H9 (cell line): ENCODE results near the gene SUMF1. TPM values are rescaled to one million over a fixed set of nuclear protein-coding genes. Genes with fewer than 3 reads are reported as not detected.

Source experiments
- DNase-seq: peaks from one replicate; pipeline ENCODE4 v3.0.0-alpha.2; 2017
- H2AFZ ChIP-seq: one replicate; pipeline ENCODE4 v1.6.1; 2013; ENCODE audit warnings: mild to moderate bottlenecking, low read length, control low read depth, moderate library complexity
- H2AK5ac ChIP-seq: 2 replicates; pipeline ENCODE4 v1.6.1; 2013; ENCODE audit warnings: low read length, control low read depth, mixed read lengths; ENCODE audit not compliant: insufficient read length
- H2BK120ac ChIP-seq: one replicate; pipeline ENCODE4 v1.6.1; 2013; ENCODE audit warnings: low read depth, mild to moderate bottlenecking, low read length, control low read depth, inconsistent platforms; ENCODE audit not compliant: poor library complexity, severe bottlenecking
- H2BK12ac ChIP-seq: 2 replicates; pipeline ENCODE4 v1.6.1; 2013; ENCODE audit warnings: low read length, control low read depth, mixed read lengths, low read depth; ENCODE audit not compliant: insufficient read length
- H2BK15ac ChIP-seq: 2 replicates; pipeline ENCODE4 v1.6.1; 2013; ENCODE audit warnings: low read depth, low read length, control low read depth
- H2BK20ac ChIP-seq: one replicate; pipeline ENCODE4 v1.6.1; 2013; ENCODE audit warnings: low read depth, mild to moderate bottlenecking, low read length, control low read depth, inconsistent platforms; ENCODE audit not compliant: poor library complexity, severe bottlenecking
- H2BK5ac ChIP-seq: 2 replicates; pipeline ENCODE4 v1.6.1; 2013; ENCODE audit warnings: low read length, control low read depth, mixed read lengths; ENCODE audit not compliant: insufficient read length
- H3K14ac ChIP-seq: 2 replicates; pipeline ENCODE4 v1.6.1; 2013; ENCODE audit warnings: low read length, control low read depth; ENCODE audit not compliant: insufficient read depth
- H3K18ac ChIP-seq: 2 replicates; pipeline ENCODE4 v1.6.1; 2013; ENCODE audit warnings: low read depth, mild to moderate bottlenecking, mixed read lengths, low read length, control low read depth; ENCODE audit not compliant: insufficient read length
- H3K23ac ChIP-seq: 2 replicates; pipeline ENCODE4 v1.6.1; 2013; ENCODE audit warnings: low read length, control low read depth, mixed read lengths, low read depth; ENCODE audit not compliant: insufficient read length
- H3K23me2 ChIP-seq: 2 replicates; pipeline ENCODE4 v1.6.1; 2013; ENCODE audit warnings: low read depth, mild to moderate bottlenecking, mixed read lengths, low read length, control low read depth; ENCODE audit not compliant: insufficient read length, poor library complexity, severe bottlenecking
- H3K27ac ChIP-seq: 2 replicates; pipeline ENCODE4 v1.5.1; 2013; ENCODE audit warnings: low read length, control low read depth, mixed read lengths, low read depth; ENCODE audit not compliant: insufficient read length
- H3K27me3 ChIP-seq: 2 replicates; pipeline ENCODE4 v1.6.1; 2013; ENCODE audit warnings: low read length, control low read depth, inconsistent platforms; ENCODE audit not compliant: insufficient read depth
- H3K4ac ChIP-seq: 2 replicates; pipeline ENCODE4 v1.6.1; 2013; ENCODE audit warnings: low read depth, mild to moderate bottlenecking, control low read depth, inconsistent platforms, low read length, moderate library complexity
- H3K4me1 ChIP-seq: 2 replicates; pipeline ENCODE4 v1.6.1; 2013; ENCODE audit warnings: low read length, control low read depth, inconsistent platforms; ENCODE audit not compliant: insufficient read depth
- H3K4me2 ChIP-seq: 2 replicates; pipeline ENCODE4 v1.6.1; 2013; ENCODE audit warnings: low read length, control low read depth, mixed read lengths; ENCODE audit not compliant: insufficient read length, insufficient read depth
- H3K56ac ChIP-seq: 2 replicates; pipeline ENCODE4 v1.6.1; 2013; ENCODE audit warnings: low read depth, mild to moderate bottlenecking, mixed read lengths, low read length, control low read depth; ENCODE audit not compliant: insufficient read length
- H3K79me1 ChIP-seq: 2 replicates; pipeline ENCODE4 v1.6.1; 2013; ENCODE audit warnings: low read depth, mild to moderate bottlenecking, moderate library complexity, low read length, control low read depth, inconsistent platforms; ENCODE audit not compliant: insufficient read depth, poor library complexity, severe bottlenecking
- H3K79me2 ChIP-seq: 2 replicates; pipeline ENCODE4 v1.6.1; 2013; ENCODE audit warnings: low read length, control low read depth, inconsistent platforms; ENCODE audit not compliant: insufficient read depth
- H3K9ac ChIP-seq: 2 replicates; pipeline ENCODE4 v1.6.1; 2013; ENCODE audit warnings: low read length, control low read depth, mixed read lengths; ENCODE audit not compliant: insufficient read length; ENCODE audit errors: extremely low read depth
- H3K9me3 ChIP-seq: one replicate; pipeline ENCODE4 v1.6.1; 2013; ENCODE audit warnings: low read depth, low read length, inconsistent platforms; ENCODE audit not compliant: control insufficient read depth
- H3T11ph ChIP-seq: one replicate; pipeline ENCODE4 v1.6.1; 2013; ENCODE audit warnings: mild to moderate bottlenecking, low read length, control low read depth, inconsistent platforms
- H4K20me1 ChIP-seq: one replicate; pipeline ENCODE4 v1.6.1; 2013; ENCODE audit not compliant: control insufficient read depth, insufficient read length, insufficient read depth
- H4K5ac ChIP-seq: 2 replicates; pipeline ENCODE4 v1.6.1; 2013; ENCODE audit warnings: low read depth, mild to moderate bottlenecking, mixed read lengths, low read length, control low read depth; ENCODE audit not compliant: insufficient read length
- H4K8ac ChIP-seq: replicated peaks from 2 replicates; pipeline ENCODE4 v1.6.1; 2013; ENCODE audit warnings: low read length, control low read depth, mixed read lengths, low read depth; ENCODE audit not compliant: insufficient read length
- H4K91ac ChIP-seq: 2 replicates; pipeline ENCODE4 v1.6.1; 2013; ENCODE audit warnings: low read depth, mild to moderate bottlenecking, moderate library complexity, mixed read lengths, low read length, control low read depth; ENCODE audit not compliant: insufficient read length
- H3K27ac Mint-ChIP-seq, 3 experiments: 2 replicates in 2 of 3; 3 replicates in 1 of 3; pipeline ENCODE4 v1.8.0; 2020 to 2021; ENCODE audit warnings: mixed read lengths in 3 of 3, mild to moderate bottlenecking in 1 of 3, moderate library complexity in 1 of 3
- H3K27me3 Mint-ChIP-seq: 2 replicates; pipeline ENCODE4 v1.8.0; 2021; ENCODE audit warnings: low read depth, mild to moderate bottlenecking, moderate library complexity, mixed read lengths
- H3K36me3 Mint-ChIP-seq, 3 experiments: 2 replicates in 2 of 3; 3 replicates in 1 of 3; pipeline ENCODE4 v1.8.0; 2020 to 2021; ENCODE audit warnings: low read depth in 3 of 3, mixed read lengths in 3 of 3; ENCODE audit not compliant: insufficient read depth in 1 of 3
- H3K4me1 Mint-ChIP-seq, 2 experiments: 2 replicates each; pipeline ENCODE4 v1.8.0; 2020; ENCODE audit warnings: mixed read lengths in 2 of 2
- H3K4me3 Mint-ChIP-seq, 2 experiments: 2 replicates in 1 of 2; 3 replicates in 1 of 2; pipeline ENCODE4 v1.8.0; 2020 to 2021; ENCODE audit warnings: mild to moderate bottlenecking in 2 of 2, mixed read lengths in 2 of 2, moderate library complexity in 1 of 2
- H3K9me3 Mint-ChIP-seq, 2 experiments: 2 replicates in 1 of 2; 3 replicates in 1 of 2; pipeline ENCODE4 v1.8.0; 2020; ENCODE audit warnings: mild to moderate bottlenecking in 2 of 2, mixed read lengths in 2 of 2, moderate library complexity in 1 of 2
- CTCF ChIP-seq: fragments of 200-600 bp; sonication (generic); conservative IDR thresholded peaks from 3 replicates; pipeline ENCODE4 v1.8.0; 2021; ENCODE audit warnings: antibody characterized with exemption, mild to moderate bottlenecking
- WGBS: extraction: QIAGEN DNeasy Blood & Tissue Kit; methylation state at CpG from one replicate; pipeline ENCODE4 v1.1.7; 2013; ENCODE audit warnings: missing lambda C conversion rate, low lambda C conversion rate, mixed read lengths; ENCODE audit not compliant: insufficient read length; ENCODE audit errors: extremely low coverage; 5-methylcytosine and 5-hydroxymethylcytosine counted together
- total RNA-seq: library from RNA; stranded (reverse); gene quantifications from 2 replicates; pipeline ENCODE4 v1.2.1, GENCODE V29; 2021

SUMF1 gene
- total RNA-seq, 1 experiment from 2014 or later: 9.5 TPM

DNA sequence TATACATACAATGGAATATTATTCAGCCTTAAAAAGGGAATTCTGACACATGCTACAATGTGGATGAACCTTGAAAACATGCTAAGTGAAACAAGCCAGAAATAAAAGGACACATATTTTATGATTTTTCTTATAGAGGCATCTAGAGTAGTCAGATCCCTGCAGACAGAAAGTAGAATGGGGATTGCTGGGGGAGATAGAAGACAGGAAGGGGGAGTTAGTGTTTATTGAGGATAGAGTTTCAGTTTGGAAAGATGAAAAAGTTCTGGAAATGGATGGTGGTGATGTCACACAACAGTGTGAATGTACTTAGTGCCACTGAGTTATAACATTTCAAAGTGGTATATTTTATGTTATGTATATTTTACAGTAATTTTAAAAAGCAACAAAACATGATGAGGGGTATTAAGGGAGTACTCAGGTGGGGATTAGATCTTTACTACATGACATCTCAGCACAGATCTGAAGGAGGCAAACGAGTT is 30.8 kb upstream of the SUMF1 start:
- H3K23me2 ChIP-seq: peaks cover 11% of the 10 kb centered on the region
- peak overlapping the region in 1 of 3 experiments; percentile 63; a peak in 2 of 7 replicates for H3K27ac Mint-ChIP-seq

More for the DNA sequence above, 30.8 kb upstream of the SUMF1 start:
- WGBS: no CpG with 5 or more reads among the region's 1 CpG
- no peaks in the 10 kb centered on the region for H3K36me3 Mint-ChIP-seq
- H3K23ac ChIP-seq: no peak overlapping the region
- H2BK12ac ChIP-seq: no peak overlapping the region
- no peaks in the 10 kb centered on the region for H3K9me3 ChIP-seq
- H3K79me2 ChIP-seq: no peaks in the 10 kb centered on the region
- no peak overlapping the region for H3K18ac ChIP-seq
- no peak overlapping the region for H3K56ac ChIP-seq
- no peak overlapping the region for H2BK15ac ChIP-seq
- H2AK5ac ChIP-seq: no peak overlapping the region
- peaks cover 9 to 11% of the 10 kb centered on the region in 2 experiments for H3K4me1 Mint-ChIP-seq
- H4K20me1 ChIP-seq: no peaks in the 10 kb centered on the region
- H2BK120ac ChIP-seq: no peak overlapping the region
- peaks cover 26% of the 10 kb centered on the region for H3K27me3 Mint-ChIP-seq
- no peaks in the 10 kb centered on the region for H3K79me1 ChIP-seq
- H3K14ac ChIP-seq: no peak overlapping the region
- no peak overlapping the region for H2AFZ ChIP-seq
- H4K5ac ChIP-seq: no peak overlapping the region
- H3K4me1 ChIP-seq: no peaks in the 10 kb centered on the region
- H2BK5ac ChIP-seq: no peak overlapping the region
- no peak for DNase-seq
- no peak overlapping the region for H2BK20ac ChIP-seq
- no peak overlapping the region for H3T11ph ChIP-seq
- no peak overlapping the region for H3K4ac ChIP-seq
- no peak for TF ChIP-seq CTCF
- H3K27me3 ChIP-seq: no peaks in the 10 kb centered on the region
- no peak overlapping the region for H3K4me2 ChIP-seq
- no peak overlapping the region for H3K9ac ChIP-seq
- H3K9me3 Mint-ChIP-seq: no peaks in the 10 kb centered on the region
- no peak overlapping the region for H3K27ac ChIP-seq
- no peak overlapping the region for H3K4me3 Mint-ChIP-seq
- H4K91ac ChIP-seq: no peak overlapping the region
- no peak overlapping the region for H4K8ac ChIP-seq
